OCI-LY7 (cell line): ENCODE measurements around the gene KCNN1. TPM values are rescaled to one million over a fixed set of nuclear protein-coding genes. Genes with fewer than 3 reads are reported as not detected.

Experiments used
- BruUV-seq: library from RNA; stranded (reverse); fragments of 400-500 nt; replicated peaks from 2 replicates; lab custom pipeline; 2021; lab: Mats Ljungman, UMichigan
- CTCF ChIA-PET: fragments of 300-600 bp; sonication (Branson Sonifier 250); formaldehyde crosslinking; loops from one replicate; lab custom pipeline; 2022; ENCODE audit warnings: antibody characterized with exemption; ENCODE audit not compliant: unreplicated experiment; lab: Charles Lee
- POLR2A ChIA-PET: fragments of 300-600 bp; sonication (Branson Sonifier 250); formaldehyde crosslinking; loops from one replicate; lab custom pipeline; 2022; ENCODE audit warnings: antibody characterized with exemption; lab: Charles Lee
- DNase-seq: peaks from one replicate; pipeline ENCODE4 v3.0.0-alpha.2; 2015; ENCODE audit warnings: low spot score
- H2AFZ ChIP-seq: fragments of 200-600 bp; sonication (generic), shearing (Covaris generic); 2 replicates; pipeline ENCODE4 v1.6.1; 2014; ENCODE audit warnings: mild to moderate bottlenecking, antibody characterized with exemption, low read length, moderate library complexity
- H3K27ac ChIP-seq: fragments of 200-600 bp; sonication (generic); 2 replicates; pipeline ENCODE4 v1.5.1; 2014; ENCODE audit warnings: mixed run types, low read depth, mild to moderate bottlenecking, moderate library complexity, low read length, inconsistent platforms; ENCODE audit not compliant: poor library complexity, severe bottlenecking
- H3K36me3 ChIP-seq: fragments of 200-600 bp; sonication (generic); 2 replicates; pipeline ENCODE4 v1.6.1; 2014; ENCODE audit warnings: mild to moderate bottlenecking, antibody characterized with exemption, low read length, moderate library complexity, mixed read lengths; ENCODE audit not compliant: insufficient read depth
- H3K4me1 ChIP-seq: fragments of 200-600 bp; sonication (generic); 2 replicates; pipeline ENCODE4 v1.5.1; 2014; ENCODE audit warnings: mild to moderate bottlenecking, low read length; ENCODE audit not compliant: insufficient read depth, poor library complexity, severe bottlenecking
- H3K4me2 ChIP-seq: fragments of 200-600 bp; sonication (generic); 2 replicates; pipeline ENCODE4 v1.6.1; 2014; ENCODE audit warnings: mild to moderate bottlenecking, low read length
- H3K4me3 ChIP-seq: fragments of 200-600 bp; sonication (generic); 2 replicates; pipeline ENCODE4 v1.5.1; 2014; ENCODE audit warnings: mild to moderate bottlenecking, low read depth, low read length; ENCODE audit not compliant: poor library complexity, severe bottlenecking
- H3K79me2 ChIP-seq: fragments of 200-600 bp; sonication (generic); 2 replicates; pipeline ENCODE4 v1.6.1; 2016; ENCODE audit warnings: low read depth, mild to moderate bottlenecking, low read length, moderate library complexity, mixed read lengths; ENCODE audit not compliant: insufficient read depth
- H3K9me2 ChIP-seq: fragments of 200-600 bp; sonication (generic); 2 replicates; pipeline ENCODE4 v1.6.1; 2016; ENCODE audit warnings: mild to moderate bottlenecking, low read length, mixed read lengths; ENCODE audit not compliant: insufficient read depth
- H3K9me3 ChIP-seq: fragments of 200-600 bp; sonication (generic); 2 replicates; pipeline ENCODE4 v1.6.1; 2014; ENCODE audit warnings: mild to moderate bottlenecking, mixed run types, low read length, mixed read lengths
- H4K20me1 ChIP-seq: fragments of 200-600 bp; sonication (generic); 2 replicates; pipeline ENCODE4 v1.6.1; 2014; ENCODE audit warnings: mild to moderate bottlenecking, antibody characterized with exemption, low read length, moderate library complexity, mixed read lengths; ENCODE audit not compliant: insufficient read depth
- EZH2phosphoT487 ChIP-seq: fragments of 200-600 bp; sonication (generic); IDR thresholded peaks from 2 replicates; pipeline ENCODE4 v1.6.1; 2018; ENCODE audit warnings: low read depth, borderline replicate concordance, mild to moderate bottlenecking, mixed run types, antibody characterized with exemption, low read length, moderate library complexity, mixed read lengths
- intact Hi-C: fragments of 100-400 bp; cut with micrococcal nuclease; formaldehyde crosslinking; loops from one replicate; pipeline ENCODE4 v1.10.0; 2022; ENCODE audit not compliant: unreplicated experiment
- total RNA-seq, 2 experiments: library from RNA; depleted of rRNA in 1 of 2; stranded (reverse); fragments of >200 nt in 1 of 2; shearing (Covaris generic) in 1 of 2; gene quantifications; 2 replicates each; pipeline ENCODE4 v1.2.3, GENCODE V29; 2014 to 2022
- TF ChIP-seq, protein P1 (sequence below): fragments of 200-600 bp; sonication (generic); conservative IDR thresholded peaks from 2 replicates; pipeline ENCODE4 v1.5.1; 2014; ENCODE audit warnings: mild to moderate bottlenecking, antibody characterized with exemption, low read length, moderate library complexity, mixed read lengths

Gene KCNN1
- total RNA-seq, 2 experiments from 2014 or later, result 0.57 to 1.1 TPM

- CTCF ChIA-PET, result no interaction called here
- H3K4me1 ChIP-seq, result peaks cover 35% of the 10 kb centered on the region
- no peaks in the 10 kb centered on the region for H4K20me1 ChIP-seq
- H3K9me2 ChIP-seq, result no peaks in the 10 kb centered on the region
- TF ChIP-seq EZH2phosphoT487, result no peak
- TF ChIP-seq, protein P1, sequence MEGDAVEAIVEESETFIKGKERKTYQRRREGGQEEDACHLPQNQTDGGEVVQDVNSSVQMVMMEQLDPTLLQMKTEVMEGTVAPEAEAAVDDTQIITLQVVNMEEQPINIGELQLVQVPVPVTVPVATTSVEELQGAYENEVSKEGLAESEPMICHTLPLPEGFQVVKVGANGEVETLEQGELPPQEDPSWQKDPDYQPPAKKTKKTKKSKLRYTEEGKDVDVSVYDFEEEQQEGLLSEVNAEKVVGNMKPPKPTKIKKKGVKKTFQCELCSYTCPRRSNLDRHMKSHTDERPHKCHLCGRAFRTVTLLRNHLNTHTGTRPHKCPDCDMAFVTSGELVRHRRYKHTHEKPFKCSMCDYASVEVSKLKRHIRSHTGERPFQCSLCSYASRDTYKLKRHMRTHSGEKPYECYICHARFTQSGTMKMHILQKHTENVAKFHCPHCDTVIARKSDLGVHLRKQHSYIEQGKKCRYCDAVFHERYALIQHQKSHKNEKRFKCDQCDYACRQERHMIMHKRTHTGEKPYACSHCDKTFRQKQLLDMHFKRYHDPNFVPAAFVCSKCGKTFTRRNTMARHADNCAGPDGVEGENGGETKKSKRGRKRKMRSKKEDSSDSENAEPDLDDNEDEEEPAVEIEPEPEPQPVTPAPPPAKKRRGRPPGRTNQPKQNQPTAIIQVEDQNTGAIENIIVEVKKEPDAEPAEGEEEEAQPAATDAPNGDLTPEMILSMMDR, result no peak
- no peaks in the 10 kb centered on the region for H3K79me2 ChIP-seq
- no peaks in the 10 kb centered on the region for H3K36me3 ChIP-seq
- POLR2A ChIA-PET, result no interaction called here
- BruUV-seq, result no TSS peak
- DNase-seq, result no peak
- H3K4me2 ChIP-seq, result no peak overlapping the region
- H3K27ac ChIP-seq, result no peak overlapping the region
- H3K9me3 ChIP-seq, result peaks cover 7% of the 10 kb centered on the region; the same call in 1 of the 2 replicates
- H3K4me3 ChIP-seq, result no peak overlapping the region
- H2AFZ ChIP-seq, result no peak overlapping the region
- intact Hi-C loops, result no loop called here
Measured at GRCh38 chr19:18041054-18041453, 74.1 kb downstream of the KCNN1 start.

DNA sequence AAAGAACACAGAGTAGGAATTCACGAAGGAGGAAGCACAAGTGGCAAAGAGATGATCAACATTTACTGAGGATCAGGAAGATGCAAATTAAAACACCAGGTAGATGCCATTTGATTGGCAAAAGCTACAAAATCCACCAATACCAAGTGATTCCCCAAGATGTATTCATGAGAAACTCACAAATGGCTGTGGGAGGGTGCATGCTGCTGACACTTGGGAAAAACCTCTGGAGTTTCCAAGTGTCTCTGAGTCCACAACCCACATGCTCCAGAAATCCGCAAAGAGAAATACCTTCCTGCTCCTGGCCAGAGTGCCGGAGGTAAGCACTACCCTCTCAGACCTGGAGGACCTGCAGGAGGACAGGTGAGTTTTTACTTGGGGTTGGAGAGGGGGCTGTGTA, 76.8 kb downstream of the KCNN1 start:
- Histone ChIP-seq H3K4me1 (peaks cover 36% of the 10 kb centered on the region), H3K4me2 (peak overlapping the region; percentile 72), H3K36me3 (no peaks in the 10 kb centered on the region), H4K20me1 (no peaks in the 10 kb centered on the region), H3K9me2 (no peaks in the 10 kb centered on the region), H3K27ac (peak overlapping the region; percentile 88), H3K9me3 (peaks cover 7% of the 10 kb centered on the region; the same call in 1 of the 2 replicates), H3K4me3 (no peak overlapping the region), H2AFZ (peak overlapping the region; percentile 12; the same call in 1 of the 2 replicates), H3K79me2 (no peaks in the 10 kb centered on the region)
- no peak for TF ChIP-seq EZH2phosphoT487
- TF ChIP-seq, protein P1, result no peak
- ChIA-PET POLR2A (interaction anchor here (0.9 kb wide), 1 partner anchor 16 kb away, joined by 3 read pairs; no protein-coding TSS in a partner anchor), CTCF (no interaction called here)
- no peak for DNase-seq
- intact Hi-C loops, result no loop called here
- BruUV-seq, result no TSS peak

DNA sequence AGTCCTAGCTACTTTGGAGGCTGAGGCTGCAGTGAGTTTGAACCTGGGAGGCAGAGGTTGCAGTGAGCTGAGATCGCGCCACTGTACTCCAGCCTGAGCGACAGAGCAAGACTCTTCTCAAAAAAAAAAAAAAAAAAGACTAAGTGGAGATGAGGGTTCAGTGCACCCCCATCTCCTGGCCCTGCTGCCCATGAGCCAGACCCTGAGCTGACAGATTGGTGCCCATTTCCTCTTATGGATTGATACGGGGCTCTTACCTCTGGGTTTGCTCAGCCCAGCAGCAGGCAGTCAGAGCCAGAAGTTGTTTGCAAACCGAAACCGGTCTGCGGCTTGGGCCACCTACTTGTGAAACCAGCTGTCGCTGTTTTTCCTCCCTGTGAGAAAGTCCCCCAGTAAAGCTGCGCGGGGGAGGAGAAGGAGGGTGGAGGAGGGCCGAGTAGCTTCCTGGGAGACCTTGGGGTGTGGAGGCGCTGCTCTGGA, 78.0 kb downstream of the KCNN1 start:
- DNase-seq, result peak; percentile 96
- peak overlapping the region; percentile 44 for H3K4me3 ChIP-seq
- H3K4me1 ChIP-seq, result peaks cover 36% of the 10 kb centered on the region
- no TSS peak for BruUV-seq
- peak overlapping the region; percentile 18; the same call in 1 of the 2 replicates for H2AFZ ChIP-seq
- peak overlapping the region; percentile 88 for H3K27ac ChIP-seq
- peak overlapping the region; percentile 72 for H3K4me2 ChIP-seq
- peaks cover 7% of the 10 kb centered on the region; the same call in 1 of the 2 replicates for H3K9me3 ChIP-seq
- H3K36me3 ChIP-seq, result no peaks in the 10 kb centered on the region
- no peaks in the 10 kb centered on the region for H3K9me2 ChIP-seq
- POLR2A ChIA-PET, result interaction anchor here (0.5 to 1.6 kb wide), 8 partner anchors 9 to 1598 kb away, joined by 3 to 8 read pairs (median 4); no protein-coding TSS in a partner anchor
- CTCF ChIA-PET, result no interaction called here
- no peak for TF ChIP-seq EZH2phosphoT487
- TF ChIP-seq, protein P1, result no peak; the same call in 1 of the 2 replicates
- intact Hi-C loops, result loop anchor here (1.0 kb wide), 1 partner anchor 23 kb away; no protein-coding TSS in a partner anchor
- no peaks in the 10 kb centered on the region for H4K20me1 ChIP-seq
- no peaks in the 10 kb centered on the region for H3K79me2 ChIP-seq
